ENCODE measurements around the gene SEMA5B. TPM values are rescaled to one million over a fixed set of nuclear protein-coding genes. Genes with fewer than 3 reads are reported as not detected.
A peak's percentile ranks its signal among the peaks of the same experiment; 100 is the strongest.

Gene SEMA5B
- polyA plus RNA-seq, 1 of the 3 experiments (the other 2 are of a cell fraction), result 0.43 TPM

DNA sequence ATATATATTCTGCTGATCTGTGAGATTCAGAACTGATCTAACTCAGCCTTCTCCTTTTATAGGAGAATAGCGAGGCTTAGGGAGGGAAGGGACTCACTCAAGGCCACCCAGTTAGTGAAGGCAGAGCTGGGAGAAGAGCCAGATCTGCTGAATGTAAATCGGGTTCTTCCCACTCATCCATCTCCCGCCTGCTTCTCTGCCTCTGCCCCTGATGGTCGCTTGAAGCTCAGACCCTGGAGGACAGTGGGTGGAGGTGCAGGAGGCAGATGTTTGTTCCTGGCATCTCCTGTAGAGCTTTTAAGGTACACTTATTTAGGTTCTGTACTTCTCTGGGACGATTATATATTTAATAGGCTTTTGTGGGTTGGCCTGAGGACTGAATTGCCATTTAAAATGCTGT is 43.6 kb upstream of the SEMA5B start:
- H3K36me3 ChIP-seq (replicated peaks in 1 of 2; ENCODE audit: control insufficient read depth in 1 of 2, insufficient read depth in 2 of 2, low read length in 1 of 2), result no peaks in the 10 kb centered on the region
- DNase-seq, result peak; percentile 75
- H3K27me3 ChIP-seq (ENCODE audit: insufficient read depth), result no peaks in the 10 kb centered on the region
- POLR2A ChIA-PET, result interaction anchor here (1.6 kb wide), 1 partner anchor 11 kb away, joined by 3 read pairs; no protein-coding TSS in a partner anchor
- H3K4me2 ChIP-seq, result no peak overlapping the region
- no peaks in the 10 kb centered on the region for H3K9me2 ChIP-seq
- peaks cover 8 to 53% of the 10 kb centered on the region in 2 experiments; a peak in 3 of 4 replicates for H3K4me1 ChIP-seq (ENCODE audit: control insufficient read depth in 1 of 2, insufficient read depth in 2 of 2, low read depth in 1 of 2, low read length in 1 of 2)
- H3K27ac ChIP-seq (ENCODE audit: low read depth in 2 of 2, low read length in 1 of 2), result no peak overlapping the region
- H3K9ac ChIP-seq, result no peak overlapping the region
- peaks cover under 1% of the 10 kb centered on the region for H3F3A ChIP-seq (replicated peaks; ENCODE audit: insufficient read depth)
- no peak overlapping the region for H2AFZ ChIP-seq (ENCODE audit: low read depth)
- CTCF ChIA-PET, result interaction anchor here (0.7 to 1.9 kb wide), 10 partner anchors 9 to 128 kb away, joined by 3 to 13 read pairs (median 3); partner anchors contain the start of gene SEMA5B
- H3K79me2 ChIP-seq (ENCODE audit: insufficient read depth), result peaks cover 91% of the 10 kb centered on the region
- no peaks in the 10 kb centered on the region for H3K9me3 ChIP-seq
- H4K20me1 ChIP-seq (ENCODE audit: insufficient read depth), result peaks cover 59% of the 10 kb centered on the region
- no peak overlapping the region for H3K4me3 ChIP-seq (ENCODE audit: low read depth in 2 of 2, low read length in 1 of 2)
- 83% methylated on average over 5 of the region's 5 CpGs for WGBS (ENCODE audit: low lambda C conversion rate)
- TF ChIP-seq, protein P1, sequence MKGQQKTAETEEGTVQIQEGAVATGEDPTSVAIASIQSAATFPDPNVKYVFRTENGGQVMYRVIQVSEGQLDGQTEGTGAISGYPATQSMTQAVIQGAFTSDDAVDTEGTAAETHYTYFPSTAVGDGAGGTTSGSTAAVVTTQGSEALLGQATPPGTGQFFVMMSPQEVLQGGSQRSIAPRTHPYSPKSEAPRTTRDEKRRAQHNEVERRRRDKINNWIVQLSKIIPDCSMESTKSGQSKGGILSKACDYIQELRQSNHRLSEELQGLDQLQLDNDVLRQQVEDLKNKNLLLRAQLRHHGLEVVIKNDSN (IDR thresholded peaks at IDR 0.05; ENCODE audit: borderline replicate concordance, low read depth), result no peak
- peak; percentile 22; the same call in 1 of the 2 replicates for TF ChIP-seq CTCF (IDR thresholded peaks at IDR 0.05)

- POLR2A ChIA-PET, result interaction anchor here (0.5 to 1.6 kb wide), 2 partner anchors 12 to 131 kb away, joined by 3 read pairs; no protein-coding TSS in a partner anchor
- no peaks in the 10 kb centered on the region for H3K9me3 ChIP-seq
- H3K4me3 ChIP-seq (ENCODE audit: low read depth in 2 of 2, low read length in 1 of 2), result no peak overlapping the region
- no peaks in the 10 kb centered on the region for H3K36me3 ChIP-seq (replicated peaks in 1 of 2; ENCODE audit: control insufficient read depth in 1 of 2, insufficient read depth in 2 of 2, low read length in 1 of 2)
- H3F3A ChIP-seq (replicated peaks; ENCODE audit: insufficient read depth), result no peaks in the 10 kb centered on the region
- CTCF ChIA-PET, result interaction anchor here (0.7 to 1.9 kb wide), 5 partner anchors 10 to 128 kb away, joined by 3 to 13 read pairs (median 3); no protein-coding TSS in a partner anchor
- H3K27me3 ChIP-seq (ENCODE audit: insufficient read depth), result no peaks in the 10 kb centered on the region
- WGBS (ENCODE audit: low lambda C conversion rate), result 52% methylated on average over 4 of the region's 8 CpGs
- H3K4me2 ChIP-seq, result no peak overlapping the region
- H3K9ac ChIP-seq, result no peak overlapping the region
- no peak overlapping the region for H2AFZ ChIP-seq (ENCODE audit: low read depth)
- TF ChIP-seq MXI1 (IDR thresholded peaks at IDR 0.05; ENCODE audit: low read depth, low read length), result no peak
- TF ChIP-seq TAF1 (IDR thresholded peaks at IDR 0.05; ENCODE audit: borderline replicate concordance, low read depth, low read length), result no peak
- TF ChIP-seq, protein P2, sequence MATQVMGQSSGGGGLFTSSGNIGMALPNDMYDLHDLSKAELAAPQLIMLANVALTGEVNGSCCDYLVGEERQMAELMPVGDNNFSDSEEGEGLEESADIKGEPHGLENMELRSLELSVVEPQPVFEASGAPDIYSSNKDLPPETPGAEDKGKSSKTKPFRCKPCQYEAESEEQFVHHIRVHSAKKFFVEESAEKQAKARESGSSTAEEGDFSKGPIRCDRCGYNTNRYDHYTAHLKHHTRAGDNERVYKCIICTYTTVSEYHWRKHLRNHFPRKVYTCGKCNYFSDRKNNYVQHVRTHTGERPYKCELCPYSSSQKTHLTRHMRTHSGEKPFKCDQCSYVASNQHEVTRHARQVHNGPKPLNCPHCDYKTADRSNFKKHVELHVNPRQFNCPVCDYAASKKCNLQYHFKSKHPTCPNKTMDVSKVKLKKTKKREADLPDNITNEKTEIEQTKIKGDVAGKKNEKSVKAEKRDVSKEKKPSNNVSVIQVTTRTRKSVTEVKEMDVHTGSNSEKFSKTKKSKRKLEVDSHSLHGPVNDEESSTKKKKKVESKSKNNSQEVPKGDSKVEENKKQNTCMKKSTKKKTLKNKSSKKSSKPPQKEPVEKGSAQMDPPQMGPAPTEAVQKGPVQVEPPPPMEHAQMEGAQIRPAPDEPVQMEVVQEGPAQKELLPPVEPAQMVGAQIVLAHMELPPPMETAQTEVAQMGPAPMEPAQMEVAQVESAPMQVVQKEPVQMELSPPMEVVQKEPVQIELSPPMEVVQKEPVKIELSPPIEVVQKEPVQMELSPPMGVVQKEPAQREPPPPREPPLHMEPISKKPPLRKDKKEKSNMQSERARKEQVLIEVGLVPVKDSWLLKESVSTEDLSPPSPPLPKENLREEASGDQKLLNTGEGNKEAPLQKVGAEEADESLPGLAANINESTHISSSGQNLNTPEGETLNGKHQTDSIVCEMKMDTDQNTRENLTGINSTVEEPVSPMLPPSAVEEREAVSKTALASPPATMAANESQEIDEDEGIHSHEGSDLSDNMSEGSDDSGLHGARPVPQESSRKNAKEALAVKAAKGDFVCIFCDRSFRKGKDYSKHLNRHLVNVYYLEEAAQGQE (IDR thresholded peaks at IDR 0.05; ENCODE audit: low read depth, low read length), result 0 out of 2 replicates have a peak, but pooled peaks have one; percentile 21
- H3K27ac ChIP-seq (ENCODE audit: low read depth in 2 of 2, low read length in 1 of 2), result no peak overlapping the region; a peak in 1 of 4 replicates
- peak; percentile 45 for DNase-seq
- peaks cover 84% of the 10 kb centered on the region for H3K79me2 ChIP-seq (ENCODE audit: insufficient read depth)
- peaks cover 53% of the 10 kb centered on the region for H4K20me1 ChIP-seq (ENCODE audit: insufficient read depth)
- H3K9me2 ChIP-seq, result no peaks in the 10 kb centered on the region
- peaks cover 8 to 48% of the 10 kb centered on the region in 2 experiments; a peak in 3 of 4 replicates for H3K4me1 ChIP-seq (ENCODE audit: control insufficient read depth in 1 of 2, insufficient read depth in 2 of 2, low read depth in 1 of 2, low read length in 1 of 2)
These were observed 42.9 kb upstream of the SEMA5B start for GRCh38 chr3:123070510-123070909.
